Posterior cingulate gyrus (tissue), 11 donors: ENCODE results near the gene SYNJ2.

Source experiments
- DNase-seq, 10 donors: peaks; one replicate each; pipeline versions ENCODE4 v3.0.0 to v3.0.0-alpha.2; 2020 to 2021; ENCODE audit warnings: mixed read lengths in 3 of 10
- intact Hi-C: fragments of 100-400 bp; cut with DNase I; formaldehyde crosslinking; loops from one replicate; pipeline ENCODE4 v1.15.1; 2023

Gene SYNJ2

DNA sequence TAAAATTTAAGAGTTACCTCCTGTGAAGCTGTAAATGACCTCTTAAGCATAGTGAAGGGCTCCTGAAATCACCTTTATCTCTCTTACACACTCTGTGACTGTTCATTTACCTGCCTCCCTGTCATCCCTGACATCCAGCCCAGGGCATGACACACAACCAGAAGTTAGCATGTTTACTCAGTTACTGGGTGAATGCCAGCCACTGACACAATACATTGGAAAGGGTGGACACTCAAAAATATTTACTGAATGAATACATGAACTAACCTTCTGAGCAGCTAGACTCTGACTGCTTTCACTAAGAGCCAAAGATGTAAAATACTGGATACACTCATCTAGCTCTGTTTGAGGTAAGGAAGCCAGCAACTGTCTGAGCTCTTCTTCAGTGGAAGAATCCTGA, 161.1 kb downstream of the SYNJ2 start:
- no peak for DNase-seq
- intact Hi-C loops, result no loop called here

DNA sequence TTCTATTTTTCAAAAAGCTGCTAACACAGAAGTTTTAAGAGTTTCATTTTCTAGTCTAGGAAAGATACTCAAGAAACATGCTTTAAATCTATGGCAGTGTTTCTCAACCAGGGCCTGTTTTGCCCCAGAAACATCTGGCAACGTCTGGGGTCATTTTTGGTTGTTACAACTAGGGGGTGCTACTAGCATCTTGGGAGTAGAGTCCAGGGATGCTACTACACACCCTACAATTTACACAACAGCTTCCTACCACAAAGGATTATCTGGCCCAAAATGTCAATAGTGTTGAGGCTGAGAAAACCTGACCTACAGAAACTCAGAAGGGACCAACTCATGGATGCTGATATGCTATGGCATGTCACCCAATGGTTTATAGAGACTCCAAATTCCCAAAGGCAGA, 162.0 kb downstream of the SYNJ2 start:
- no peak for DNase-seq
- intact Hi-C loops, result no loop called here
